Measurements from ENCODE around the gene ABCA7. TPM values are rescaled to one million over a fixed set of nuclear protein-coding genes. Genes with fewer than 3 reads are reported as not detected.

Gene ABCA7
- total RNA-seq, 1 experiment from 2014 or later, result 23.8 TPM

DNA sequence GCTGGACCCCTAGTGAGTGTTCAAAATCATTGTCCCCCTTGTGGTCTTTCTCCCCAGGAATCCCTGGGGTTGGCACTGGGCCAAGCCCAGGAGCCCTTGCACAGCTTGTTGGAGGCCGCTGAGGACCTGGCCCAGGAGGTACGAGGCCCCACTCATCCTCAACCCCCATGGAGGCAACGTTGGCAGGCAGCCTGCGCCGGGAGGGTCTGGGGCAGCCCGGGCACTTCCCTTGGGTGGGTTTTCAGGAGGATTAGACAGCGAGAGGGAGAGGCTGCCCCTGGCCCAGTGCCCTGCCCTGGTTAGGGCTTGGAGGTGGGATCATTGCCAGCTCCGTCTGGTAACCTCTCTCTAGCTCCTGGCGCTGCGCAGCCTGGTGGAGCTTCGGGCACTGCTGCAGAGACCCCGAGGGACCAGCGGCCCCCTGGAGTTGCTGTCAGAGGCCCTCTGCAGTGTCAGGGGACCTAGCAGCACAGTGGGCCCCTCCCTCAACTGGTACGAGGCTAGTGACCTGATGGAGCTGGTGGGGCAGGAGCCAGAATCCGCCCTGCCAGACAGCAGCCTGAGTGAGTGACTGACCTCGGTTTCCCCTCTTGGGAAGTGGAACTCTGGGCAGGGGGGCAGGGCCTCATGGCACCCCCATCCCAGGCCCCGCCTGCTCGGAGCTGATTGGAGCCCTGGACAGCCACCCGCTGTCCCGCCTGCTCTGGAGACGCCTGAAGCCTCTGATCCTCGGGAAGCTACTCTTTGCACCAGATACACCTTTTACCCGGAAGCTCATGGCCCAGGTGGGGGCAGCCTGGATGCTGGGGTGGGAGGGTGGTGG lies 3.0 kb downstream of the ABCA7 start:
- H2AFZ ChIP-seq (ENCODE audit: low read length), result no peak overlapping the region
- H3K4me1 ChIP-seq (ENCODE audit: low read length), result peaks cover 36% of the 10 kb centered on the region
- no peaks in the 10 kb centered on the region for H3K27me3 ChIP-seq (ENCODE audit: low read length)
- no peak overlapping the region for H3K4me3 ChIP-seq (ENCODE audit: low read length)
- H3K9me3 ChIP-seq (ENCODE audit: low read length), result no peaks in the 10 kb centered on the region
- no peak for DNase-seq
- H4K20me1 ChIP-seq (ENCODE audit: insufficient read depth, low read depth, low read length), result 0 out of 2 replicates have a peak, but pooled peaks cover 8% of the 10 kb centered on the region
- H3K9ac ChIP-seq (ENCODE audit: low read length), result no peak overlapping the region
- H3K36me3 ChIP-seq (ENCODE audit: insufficient read depth, low read length), result no peaks in the 10 kb centered on the region
- H3K79me2 ChIP-seq (ENCODE audit: low read length), result no peaks in the 10 kb centered on the region
- no peaks in the 10 kb centered on the region for H3K9me2 ChIP-seq (replicated peaks; ENCODE audit: insufficient read depth, low read length)
- no peak overlapping the region for H3K4me2 ChIP-seq (ENCODE audit: low read depth, low read length, poor library complexity, severe bottlenecking)
- no peak overlapping the region for H3K27ac ChIP-seq (ENCODE audit: low read length)

DNA sequence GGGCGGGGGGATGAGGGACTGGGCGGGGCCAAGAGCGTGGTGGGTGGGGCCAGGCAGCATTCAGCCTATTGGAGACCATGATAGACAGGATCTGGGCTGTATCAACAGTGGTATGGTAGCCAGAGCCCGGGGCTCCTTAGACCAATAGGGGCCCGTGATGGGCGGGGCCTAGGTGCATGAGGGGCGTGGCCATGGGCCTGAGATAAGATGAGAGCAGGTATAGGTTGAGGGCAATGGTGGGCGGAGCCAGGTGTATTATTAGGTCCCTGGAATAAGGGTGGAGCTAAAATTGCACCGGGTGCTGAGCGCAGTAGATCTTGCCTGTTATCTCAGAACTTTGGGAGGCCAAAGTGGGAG lies 5.3 kb downstream of the ABCA7 start:
- DNase-seq, result peak; percentile 100
- Histone ChIP-seq H4K20me1 (ENCODE audit: insufficient read depth, low read depth, low read length) (0 out of 2 replicates have a peak, but pooled peaks cover 8% of the 10 kb centered on the region), H2AFZ (ENCODE audit: low read length) (no peak overlapping the region), H3K9me3 (ENCODE audit: low read length) (no peaks in the 10 kb centered on the region), H3K27me3 (ENCODE audit: low read length) (no peaks in the 10 kb centered on the region), H3K79me2 (ENCODE audit: low read length) (no peaks in the 10 kb centered on the region), H3K36me3 (ENCODE audit: insufficient read depth, low read length) (no peaks in the 10 kb centered on the region), H3K4me1 (ENCODE audit: low read length) (peaks cover 15% of the 10 kb centered on the region), H3K4me2 (ENCODE audit: low read depth, low read length, poor library complexity, severe bottlenecking) (no peak overlapping the region), H3K9ac (ENCODE audit: low read length) (no peak overlapping the region), H3K27ac (ENCODE audit: low read length) (no peak overlapping the region), H3K9me2 (replicated peaks; ENCODE audit: insufficient read depth, low read length) (no peaks in the 10 kb centered on the region), H3K4me3 (ENCODE audit: low read length) (no peak overlapping the region)

DNA sequence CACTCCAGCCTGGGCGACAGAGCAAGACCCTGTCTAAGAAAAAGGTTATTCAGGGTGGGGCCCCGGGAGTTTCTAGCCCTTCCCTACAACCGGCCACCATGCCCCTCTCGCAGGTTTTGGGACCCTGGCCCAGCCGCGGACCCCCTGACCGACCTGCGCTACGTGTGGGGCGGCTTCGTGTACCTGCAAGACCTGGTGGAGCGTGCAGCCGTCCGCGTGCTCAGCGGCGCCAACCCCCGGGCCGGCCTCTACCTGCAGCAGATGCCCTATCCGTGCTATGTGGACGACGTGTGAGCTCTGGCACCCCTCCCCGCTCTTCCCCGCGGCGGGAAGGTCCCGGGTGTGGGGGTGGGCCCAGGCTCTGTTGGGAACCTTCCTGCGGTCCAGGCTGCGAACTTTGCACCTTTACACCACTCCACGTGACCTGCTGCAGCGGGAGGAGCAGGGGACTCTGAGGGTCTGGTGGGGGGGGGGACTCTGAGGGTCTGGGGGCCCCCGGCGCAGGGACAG lies 6.3 kb downstream of the ABCA7 start:
- 0 out of 2 replicates have a peak, but pooled peaks cover 8% of the 10 kb centered on the region for H4K20me1 ChIP-seq (ENCODE audit: insufficient read depth, low read depth, low read length)
- no peaks in the 10 kb centered on the region for H3K27me3 ChIP-seq (ENCODE audit: low read length)
- H3K9me3 ChIP-seq (ENCODE audit: low read length), result no peaks in the 10 kb centered on the region
- H2AFZ ChIP-seq (ENCODE audit: low read length), result no peak overlapping the region
- H3K4me1 ChIP-seq (ENCODE audit: low read length), result peaks cover 6% of the 10 kb centered on the region
- no peak overlapping the region for H3K9ac ChIP-seq (ENCODE audit: low read length)
- H3K27ac ChIP-seq (ENCODE audit: low read length), result no peak overlapping the region
- H3K4me2 ChIP-seq (ENCODE audit: low read depth, low read length, poor library complexity, severe bottlenecking), result no peak overlapping the region
- DNase-seq, result no peak
- H3K9me2 ChIP-seq (replicated peaks; ENCODE audit: insufficient read depth, low read length), result no peaks in the 10 kb centered on the region
- no peaks in the 10 kb centered on the region for H3K36me3 ChIP-seq (ENCODE audit: insufficient read depth, low read length)
- H3K4me3 ChIP-seq (ENCODE audit: low read length), result no peak overlapping the region
- no peaks in the 10 kb centered on the region for H3K79me2 ChIP-seq (ENCODE audit: low read length)

DNA sequence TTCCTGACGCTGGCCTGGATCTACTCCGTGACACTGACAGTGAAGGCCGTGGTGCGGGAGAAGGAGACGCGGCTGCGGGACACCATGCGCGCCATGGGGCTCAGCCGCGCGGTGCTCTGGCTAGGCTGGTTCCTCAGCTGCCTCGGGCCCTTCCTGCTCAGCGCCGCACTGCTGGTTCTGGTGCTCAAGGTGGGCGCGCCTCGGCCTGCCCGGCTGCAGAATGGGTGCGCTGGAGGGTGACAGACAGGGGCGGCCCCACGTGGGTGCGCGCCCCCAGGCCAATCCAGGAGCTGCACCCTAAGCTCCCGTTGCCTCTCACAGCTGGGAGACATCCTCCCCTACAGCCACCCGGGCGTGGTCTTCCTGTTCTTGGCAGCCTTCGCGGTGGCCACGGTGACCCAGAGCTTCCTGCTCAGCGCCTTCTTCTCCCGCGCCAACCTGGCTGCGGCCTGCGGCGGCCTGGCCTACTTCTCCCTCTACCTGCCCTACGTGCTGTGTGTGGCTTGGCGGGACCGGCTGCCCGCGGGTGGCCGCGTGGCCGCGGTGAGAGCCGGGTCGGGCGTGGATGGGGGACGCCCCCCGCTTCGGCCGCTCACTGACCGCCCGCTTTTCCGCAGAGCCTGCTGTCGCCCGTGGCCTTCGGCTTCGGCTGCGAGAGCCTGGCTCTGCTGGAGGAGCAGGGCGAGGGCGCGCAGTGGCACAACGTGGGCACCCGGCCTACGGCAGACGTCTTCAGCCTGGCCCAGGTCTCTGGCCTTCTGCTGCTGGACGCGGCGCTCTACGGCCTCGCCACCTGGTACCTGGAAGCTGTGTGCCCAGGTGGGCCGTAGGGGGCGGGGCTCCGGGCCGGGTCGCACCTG lies 7.2 kb downstream of the ABCA7 start:
- Histone ChIP-seq H3K4me2 (ENCODE audit: low read depth, low read length, poor library complexity, severe bottlenecking) (no peak overlapping the region), H4K20me1 (ENCODE audit: insufficient read depth, low read depth, low read length) (no peaks in the 10 kb centered on the region), H3K27me3 (ENCODE audit: low read length) (no peaks in the 10 kb centered on the region), H3K9ac (ENCODE audit: low read length) (no peak overlapping the region), H3K27ac (ENCODE audit: low read length) (no peak overlapping the region), H3K4me1 (ENCODE audit: low read length) (no peaks in the 10 kb centered on the region), H3K9me2 (replicated peaks; ENCODE audit: insufficient read depth, low read length) (no peaks in the 10 kb centered on the region), H3K4me3 (ENCODE audit: low read length) (no peak overlapping the region), H3K9me3 (ENCODE audit: low read length) (no peaks in the 10 kb centered on the region), H3K36me3 (ENCODE audit: insufficient read depth, low read length) (no peaks in the 10 kb centered on the region), H3K79me2 (ENCODE audit: low read length) (no peaks in the 10 kb centered on the region), H2AFZ (ENCODE audit: low read length) (no peak overlapping the region)
- no peak for DNase-seq

DNA sequence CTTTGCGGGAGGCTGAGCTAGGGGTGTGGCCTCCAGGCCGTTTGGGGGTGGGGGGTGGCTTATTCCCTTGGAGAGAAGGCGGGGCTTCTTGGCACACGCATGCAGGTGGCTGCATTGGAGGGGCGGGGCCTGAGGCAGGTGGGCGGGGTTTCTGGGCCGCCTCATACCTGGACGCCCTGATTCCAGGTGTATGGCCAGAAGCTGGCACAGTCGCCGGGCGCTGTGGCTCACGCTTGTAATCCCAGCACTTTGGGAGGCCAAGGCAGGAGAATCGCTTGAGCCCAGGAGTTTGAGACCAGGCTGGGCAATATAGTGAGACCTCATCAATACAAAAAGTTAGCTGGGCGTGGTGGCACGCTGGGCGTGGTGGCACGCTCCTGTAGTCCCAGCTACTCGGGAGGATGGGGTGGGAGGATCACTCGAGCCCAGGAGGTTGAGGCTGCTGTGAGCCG lies 7.8 kb downstream of the ABCA7 start:
- Histone ChIP-seq H3K27ac (ENCODE audit: low read length) (no peak overlapping the region), H3K79me2 (ENCODE audit: low read length) (no peaks in the 10 kb centered on the region), H2AFZ (ENCODE audit: low read length) (no peak overlapping the region), H3K4me1 (ENCODE audit: low read length) (no peaks in the 10 kb centered on the region), H3K36me3 (ENCODE audit: insufficient read depth, low read length) (no peaks in the 10 kb centered on the region), H3K27me3 (ENCODE audit: low read length) (no peaks in the 10 kb centered on the region), H3K9me3 (ENCODE audit: low read length) (no peaks in the 10 kb centered on the region), H4K20me1 (ENCODE audit: insufficient read depth, low read depth, low read length) (no peaks in the 10 kb centered on the region), H3K9me2 (replicated peaks; ENCODE audit: insufficient read depth, low read length) (no peaks in the 10 kb centered on the region), H3K4me2 (ENCODE audit: low read depth, low read length, poor library complexity, severe bottlenecking) (no peak overlapping the region), H3K4me3 (ENCODE audit: low read length) (no peak overlapping the region), H3K9ac (ENCODE audit: low read length) (no peak overlapping the region)
- no peak for DNase-seq

DNA sequence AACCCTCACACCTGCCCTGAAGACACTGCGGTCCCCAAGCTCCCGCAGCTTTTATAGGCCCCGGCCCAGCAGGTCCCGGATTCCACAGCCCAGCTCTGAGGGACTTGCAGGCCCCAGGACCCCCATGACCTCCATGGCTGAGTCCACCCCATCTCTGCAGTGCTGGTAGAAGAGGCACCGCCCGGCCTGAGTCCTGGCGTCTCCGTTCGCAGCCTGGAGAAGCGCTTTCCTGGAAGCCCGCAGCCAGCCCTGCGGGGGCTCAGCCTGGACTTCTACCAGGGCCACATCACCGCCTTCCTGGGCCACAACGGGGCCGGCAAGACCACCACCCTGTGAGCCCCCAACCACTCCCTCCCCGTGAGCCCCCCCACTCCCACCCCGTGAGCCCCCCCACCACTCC lies 9.2 kb downstream of the ABCA7 start:
- Histone ChIP-seq H3K4me3 (ENCODE audit: low read length) (no peak overlapping the region), H3K9me2 (replicated peaks; ENCODE audit: insufficient read depth, low read length) (no peaks in the 10 kb centered on the region), H3K9ac (ENCODE audit: low read length) (no peak overlapping the region), H2AFZ (ENCODE audit: low read length) (no peak overlapping the region), H3K36me3 (ENCODE audit: insufficient read depth, low read length) (no peaks in the 10 kb centered on the region), H3K4me1 (ENCODE audit: low read length) (no peaks in the 10 kb centered on the region), H3K9me3 (ENCODE audit: low read length) (no peaks in the 10 kb centered on the region), H3K4me2 (ENCODE audit: low read depth, low read length, poor library complexity, severe bottlenecking) (no peak overlapping the region), H3K27ac (ENCODE audit: low read length) (no peak overlapping the region), H3K79me2 (ENCODE audit: low read length) (no peaks in the 10 kb centered on the region), H3K27me3 (ENCODE audit: low read length) (no peaks in the 10 kb centered on the region), H4K20me1 (ENCODE audit: insufficient read depth, low read depth, low read length) (no peaks in the 10 kb centered on the region)
- no peak for DNase-seq

DNA sequence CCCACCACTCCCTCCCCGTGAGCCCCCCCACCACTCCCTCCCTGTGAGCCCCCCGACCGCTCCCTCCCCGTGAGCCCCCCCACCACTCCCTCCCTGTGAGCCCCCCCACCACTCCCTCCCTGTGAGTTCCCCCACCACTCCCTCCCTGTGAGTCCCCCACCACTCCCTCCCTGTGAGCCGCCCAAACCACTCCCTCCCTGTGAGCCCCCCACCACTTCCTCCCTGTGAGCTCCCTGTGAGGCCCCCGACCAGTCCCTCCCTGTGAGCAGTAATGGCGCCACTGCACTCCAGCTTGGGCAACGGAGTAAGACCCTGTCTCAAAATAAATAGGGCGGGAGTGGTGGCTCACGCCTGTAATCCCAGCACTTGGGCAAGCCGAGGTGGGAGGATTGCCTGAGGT lies 9.9 kb downstream of the ABCA7 start:
- no peaks in the 10 kb centered on the region for H3K27me3 ChIP-seq (ENCODE audit: low read length)
- H2AFZ ChIP-seq (ENCODE audit: low read length), result no peak overlapping the region
- H3K9me3 ChIP-seq (ENCODE audit: low read length), result no peaks in the 10 kb centered on the region
- no peaks in the 10 kb centered on the region for H3K4me1 ChIP-seq (ENCODE audit: low read length)
- H3K79me2 ChIP-seq (ENCODE audit: low read length), result no peaks in the 10 kb centered on the region
- no peaks in the 10 kb centered on the region for H3K9me2 ChIP-seq (replicated peaks; ENCODE audit: insufficient read depth, low read length)
- no peaks in the 10 kb centered on the region for H3K36me3 ChIP-seq (ENCODE audit: insufficient read depth, low read length)
- H3K27ac ChIP-seq (ENCODE audit: low read length), result no peak overlapping the region
- no peaks in the 10 kb centered on the region for H4K20me1 ChIP-seq (ENCODE audit: insufficient read depth, low read depth, low read length)
- no peak overlapping the region for H3K9ac ChIP-seq (ENCODE audit: low read length)
- H3K4me3 ChIP-seq (ENCODE audit: low read length), result no peak overlapping the region
- no peak for DNase-seq
- no peak overlapping the region for H3K4me2 ChIP-seq (ENCODE audit: low read depth, low read length, poor library complexity, severe bottlenecking)
